COLO829 (cell line): ENCODE results near the gene LAMA4.

Experiments used
- DNase-seq: peaks from one replicate; pipeline ENCODE4 v3.0.0; 2012; ENCODE audit warnings: low spot score

LAMA4 gene

GRCh38 chr6:112279031-112279935, 24.9 kb upstream of the LAMA4 start:
- DNase-seq: no peak

- no peak for DNase-seq
Measured at GRCh38 chr6:112275365-112275764, 21.0 kb upstream of the LAMA4 start.

- no peak for DNase-seq
Measured at GRCh38 chr6:112274774-112275173, 20.4 kb upstream of the LAMA4 start.

- DNase-seq: no peak
Measured at GRCh38 chr6:112272799-112273198, 18.4 kb upstream of the LAMA4 start.

DNA sequence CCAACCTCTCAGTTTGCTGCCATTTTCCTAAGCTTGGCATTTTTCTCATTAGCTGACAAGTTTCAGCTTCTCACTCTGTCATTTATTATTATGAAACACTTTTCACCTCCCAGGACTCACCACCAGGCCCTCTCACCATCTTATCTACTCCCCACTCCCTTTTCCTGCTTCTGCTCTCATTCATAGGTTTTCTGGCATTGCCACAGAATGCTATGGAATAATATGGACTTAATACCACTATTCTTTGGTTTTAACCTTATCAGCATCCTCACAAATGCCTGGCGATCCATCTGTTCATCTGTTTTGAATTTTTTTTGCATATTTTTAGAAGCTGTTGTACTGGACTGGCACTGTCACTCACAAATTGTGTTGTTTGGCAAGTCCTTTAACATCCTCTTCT, 16.4 kb upstream of the LAMA4 start:
- DNase-seq: no peak

DNA sequence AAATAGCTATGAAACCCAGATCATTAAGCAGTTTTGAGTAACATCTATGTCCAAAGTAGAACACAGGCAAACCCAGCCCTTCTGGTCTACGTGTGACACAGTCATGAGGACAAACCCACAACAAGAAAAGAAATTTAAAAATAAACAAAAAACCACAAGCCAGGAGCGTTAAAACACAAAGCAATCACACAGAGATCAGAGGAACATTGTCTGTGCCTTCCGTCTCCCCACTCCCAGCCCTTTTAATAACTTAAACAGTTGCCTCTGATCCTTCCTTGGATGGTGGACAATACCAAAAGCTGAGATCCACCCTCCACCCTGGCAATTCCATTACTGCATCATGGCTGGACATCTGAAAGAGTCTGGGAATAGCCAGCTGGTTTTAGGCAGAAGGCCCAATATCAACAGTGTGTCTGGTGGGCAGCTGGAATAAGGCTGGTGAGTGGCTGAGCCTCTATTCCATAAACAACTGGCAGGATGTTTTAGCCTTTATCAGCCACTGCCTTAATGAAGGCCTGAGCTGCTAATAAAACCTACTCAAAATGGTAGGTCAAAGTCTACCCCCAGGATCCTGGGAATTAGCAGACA, 15.7 kb upstream of the LAMA4 start:
- DNase-seq: no peak

- DNase-seq: no peak
Measured at GRCh38 chr6:112269114-112269513, 14.7 kb upstream of the LAMA4 start.

DNA sequence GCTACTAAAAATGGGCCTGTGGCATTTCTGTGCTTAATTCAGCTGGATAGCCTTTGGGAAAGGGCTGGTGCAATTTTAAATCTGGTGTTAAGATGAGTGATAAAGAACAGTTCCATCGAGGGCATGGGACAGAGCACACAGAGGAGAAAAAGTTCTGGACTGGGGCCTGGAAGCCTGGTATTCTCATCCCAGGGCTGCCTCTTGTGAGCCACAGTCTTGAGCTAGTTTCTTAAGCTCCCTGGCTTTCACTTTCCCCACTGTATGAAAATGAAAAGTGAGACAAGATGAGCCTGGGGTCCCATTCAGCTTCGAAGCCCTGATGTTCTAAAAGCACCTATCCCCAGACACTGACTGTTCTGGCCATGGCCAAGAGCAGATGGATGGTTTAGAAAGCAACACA, 14.3 kb upstream of the LAMA4 start:
- DNase-seq: no peak

GRCh38 chr6:112268019-112268418, 13.7 kb upstream of the LAMA4 start:
- no peak for DNase-seq

DNA sequence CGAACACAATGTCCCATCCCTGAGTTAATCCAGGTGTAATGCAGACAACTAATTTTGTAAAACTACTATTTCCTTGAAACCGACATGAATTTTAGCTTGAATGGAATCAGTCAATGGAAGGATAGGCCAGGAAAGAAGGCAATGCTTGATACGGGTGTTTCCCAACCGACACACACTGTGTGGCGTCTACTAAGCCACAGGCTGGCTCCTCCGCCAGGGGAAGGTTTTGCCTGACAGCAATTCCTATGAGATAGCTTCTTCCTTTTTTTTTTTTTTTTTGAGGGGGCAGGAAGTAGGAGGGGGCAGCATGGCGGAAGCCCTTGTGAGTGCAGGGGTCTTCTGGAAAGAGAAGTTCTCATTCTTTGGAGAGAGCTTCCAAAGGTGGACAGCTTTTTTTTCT, 12.0 kb upstream of the LAMA4 start:
- DNase-seq: no peak

GRCh38 chr6:112259337-112259675, 4.9 kb upstream of the LAMA4 start:
- DNase-seq: no peak

GRCh38 chr6:112258642-112259336, 4.4 kb upstream of the LAMA4 start:
- no peak for DNase-seq

DNA sequence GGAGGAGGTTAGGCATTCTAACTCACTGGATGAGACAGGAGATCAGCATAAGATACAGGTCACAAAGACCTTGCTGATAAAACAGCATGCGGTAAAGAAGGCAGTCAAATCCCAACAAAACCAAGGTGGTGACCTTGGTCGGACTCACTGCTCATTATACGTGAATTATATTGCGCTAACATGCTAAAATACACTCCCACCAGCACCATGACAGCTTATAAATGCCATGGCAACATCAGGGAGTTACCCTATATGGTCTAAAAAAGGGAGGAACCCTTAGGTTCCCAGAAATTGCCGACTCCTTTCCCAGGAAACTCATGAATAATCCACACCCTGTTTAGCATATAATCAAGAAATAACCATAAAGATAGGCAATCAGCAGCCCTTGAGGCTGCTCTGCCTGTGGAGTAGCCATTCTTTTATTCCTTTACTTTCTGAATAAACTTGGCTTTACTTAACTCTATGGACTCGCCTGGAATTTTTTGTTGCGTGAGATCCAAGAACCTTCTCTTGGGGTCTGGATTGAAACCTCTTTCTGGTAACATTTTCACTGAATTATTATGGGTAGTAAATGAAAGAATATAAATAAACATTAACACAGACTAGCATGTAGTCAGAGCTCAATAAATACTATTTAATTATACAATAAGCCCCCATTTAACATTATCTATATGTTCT, 3.0 kb upstream of the LAMA4 start:
- no peak for DNase-seq

GRCh38 chr6:112254921-112255320, 554 bp upstream of the LAMA4 start:
- peak; percentile 89 for DNase-seq

GRCh38 chr6:112253498-112253840, 898 bp downstream of the LAMA4 start:
- DNase-seq: no peak

- peak; percentile 22 for DNase-seq
Measured at GRCh38 chr6:112252571-112253497, 1.5 kb downstream of the LAMA4 start.

GRCh38 chr6:112251171-112251875, 3.0 kb downstream of the LAMA4 start:
- DNase-seq: peak; percentile 18

DNA sequence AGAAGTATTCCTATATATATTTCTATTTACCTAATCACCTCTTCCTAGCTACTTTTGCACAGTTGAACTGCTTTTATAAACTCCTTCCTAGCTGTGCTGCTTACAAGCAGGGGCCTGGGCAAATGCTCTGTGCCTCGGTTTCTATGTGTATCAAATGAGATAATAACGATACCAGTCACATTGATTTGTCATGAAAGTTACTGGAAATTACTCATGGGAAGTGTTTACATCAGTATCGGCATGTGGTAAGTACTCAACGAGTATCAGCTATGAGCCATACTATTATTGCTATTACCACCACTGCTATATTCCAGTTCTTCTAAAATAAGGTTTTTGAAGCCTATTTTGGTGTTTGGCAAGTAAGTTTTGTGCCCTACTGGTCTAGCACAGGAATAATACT, 4.9 kb downstream of the LAMA4 start:
- no peak for DNase-seq

GRCh38 chr6:112247275-112247674, 7.1 kb downstream of the LAMA4 start:
- DNase-seq: no peak

- no peak for DNase-seq
Measured at GRCh38 chr6:112245511-112246203, 8.7 kb downstream of the LAMA4 start.
